Activated T-cell treated with anti-CD3 and anti-CD28 coated beads, Interleukin-2, amount 50 U/mL, for 48 hours (primary cell): ENCODE results near the gene CCL4.
"Not testable (repeated sequence)": the region's sequence is repeated elsewhere in the genome, so short reads cannot be mapped to it uniquely, and the experiment has no call there.

Experiments used
- DNase-seq, 2 experiments: peaks; one replicate each; pipeline ENCODE4 v3.0.0-alpha.2; 2020

CCL4 gene

GRCh38 chr17:36118477-36119353 lies 15.1 kb downstream of the CCL4 start:
- peak in 1 of 2 experiments; percentile 34 for DNase-seq

GRCh38 chr17:36120221-36120620 lies 16.6 kb downstream of the CCL4 start:
- no peak for DNase-seq

DNA sequence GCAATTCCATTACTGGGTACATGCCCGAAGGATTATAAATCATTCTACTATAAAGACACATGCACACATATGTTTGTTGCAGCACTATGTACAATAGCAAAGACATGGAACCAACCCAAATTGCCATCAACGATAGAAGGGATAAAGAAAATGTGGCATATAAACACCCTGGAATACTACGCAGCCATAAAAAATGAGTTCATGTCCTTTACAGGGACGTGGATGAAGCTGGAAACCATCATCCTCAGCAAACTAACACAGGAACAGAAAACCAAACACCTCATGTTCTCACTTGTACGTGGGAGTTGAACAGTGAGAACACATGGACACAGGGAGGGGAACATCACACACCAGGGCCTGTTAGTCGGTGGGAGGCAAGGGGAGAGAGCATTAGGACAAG lies 17.5 kb downstream of the CCL4 start:
- not testable (repeated sequence) for DNase-seq

DNA sequence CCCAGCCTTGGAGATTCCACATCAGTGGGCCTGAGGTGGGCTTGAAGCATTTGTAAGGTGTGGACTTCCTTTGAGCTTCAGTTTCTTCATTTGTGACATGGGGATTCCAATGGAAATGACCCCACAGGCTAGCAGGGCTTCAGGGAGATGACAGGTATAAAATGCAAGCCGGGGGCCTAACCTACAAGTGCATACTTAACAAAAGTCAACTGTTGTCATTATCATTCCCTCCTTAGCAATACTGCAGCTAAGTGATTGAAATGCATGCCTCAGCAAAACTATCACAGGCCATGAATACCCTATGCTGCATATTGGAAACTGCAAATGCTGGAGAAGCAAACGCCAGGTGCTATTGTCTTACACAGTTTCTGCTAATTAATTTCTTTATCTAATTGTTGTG lies 19.8 kb downstream of the CCL4 start:
- no peak for DNase-seq

DNA sequence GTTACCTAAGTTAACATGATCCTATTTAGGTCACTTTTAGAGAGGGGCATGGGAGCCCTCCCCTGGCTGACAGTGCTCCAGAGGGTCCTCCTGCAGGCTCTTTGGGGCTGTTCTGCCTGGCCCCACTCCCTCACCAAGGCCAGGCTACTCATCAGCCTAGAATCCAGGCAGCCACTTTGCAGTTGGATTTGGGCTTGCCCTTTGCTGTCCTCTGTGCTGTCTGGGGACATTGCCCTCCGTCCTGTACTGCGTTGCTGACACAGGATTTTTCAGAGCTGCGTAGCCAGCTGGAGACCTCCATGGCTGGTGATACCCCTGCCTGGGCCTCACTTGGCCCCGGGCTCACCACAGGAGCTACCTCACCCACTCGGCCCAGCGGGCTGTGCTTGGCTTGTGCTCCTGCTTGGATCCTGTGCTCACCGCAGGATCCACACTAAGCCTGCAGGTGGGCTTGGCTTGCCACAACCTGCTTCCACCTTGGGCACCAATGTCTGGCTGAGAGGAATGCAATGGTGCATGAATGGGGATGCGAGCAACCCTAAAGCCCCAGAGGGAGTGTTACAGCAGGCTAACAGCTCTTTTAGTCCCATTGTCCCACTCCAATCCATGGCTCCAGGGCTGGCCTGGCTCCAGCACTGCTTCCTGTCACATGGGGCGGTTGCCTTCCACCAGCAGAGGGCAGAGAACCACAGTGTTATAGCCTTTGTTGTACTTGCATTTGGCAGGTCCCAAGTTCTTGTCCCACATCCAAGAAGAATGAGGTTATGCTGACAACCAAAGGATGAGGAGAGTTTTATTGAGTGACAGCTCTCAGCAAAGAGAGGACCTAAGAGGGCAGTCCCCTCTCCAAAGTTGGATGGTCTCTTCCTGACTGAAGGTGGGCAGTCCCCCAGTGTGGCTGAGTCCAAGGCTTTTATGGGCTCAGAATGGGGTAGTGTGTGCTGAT lies 21.5 kb downstream of the CCL4 start:
- DNase-seq = no peak

DNA sequence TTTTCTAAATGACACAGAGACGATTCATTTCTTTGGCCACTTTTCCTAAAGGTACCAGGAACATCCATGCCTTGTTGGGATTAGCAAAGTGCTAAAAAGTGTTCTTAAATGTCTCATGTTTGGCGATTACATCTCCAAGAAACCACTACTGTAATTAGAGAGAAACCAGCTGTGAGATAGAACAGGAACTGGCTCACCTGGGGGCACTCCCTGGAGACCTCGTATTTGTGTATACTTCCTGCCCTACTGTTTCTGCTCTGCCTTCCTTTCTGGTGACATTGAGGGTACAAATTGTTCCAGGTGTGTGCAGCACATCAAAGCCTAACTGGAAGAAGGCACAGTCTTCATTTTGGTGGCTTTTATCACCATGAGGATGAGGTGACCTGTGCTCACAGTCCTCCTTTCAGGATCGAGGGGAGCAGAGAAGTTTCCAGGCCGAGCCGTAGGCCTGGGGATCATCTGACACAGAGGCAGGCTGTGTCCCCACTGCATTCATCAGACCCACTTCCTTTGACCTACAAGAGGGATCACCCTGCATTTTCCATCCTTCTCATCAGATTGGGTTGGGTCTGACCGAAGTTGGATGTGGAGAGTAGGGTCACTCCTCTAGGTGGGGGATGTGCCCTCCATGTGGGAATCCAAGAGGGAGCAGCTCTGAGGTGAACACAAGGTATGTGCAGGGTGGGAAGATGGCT lies 23.7 kb downstream of the CCL4 start:
- no peak for DNase-seq

GRCh38 chr17:36127911-36128310 lies 24.3 kb downstream of the CCL4 start:
- no peak for DNase-seq

DNA sequence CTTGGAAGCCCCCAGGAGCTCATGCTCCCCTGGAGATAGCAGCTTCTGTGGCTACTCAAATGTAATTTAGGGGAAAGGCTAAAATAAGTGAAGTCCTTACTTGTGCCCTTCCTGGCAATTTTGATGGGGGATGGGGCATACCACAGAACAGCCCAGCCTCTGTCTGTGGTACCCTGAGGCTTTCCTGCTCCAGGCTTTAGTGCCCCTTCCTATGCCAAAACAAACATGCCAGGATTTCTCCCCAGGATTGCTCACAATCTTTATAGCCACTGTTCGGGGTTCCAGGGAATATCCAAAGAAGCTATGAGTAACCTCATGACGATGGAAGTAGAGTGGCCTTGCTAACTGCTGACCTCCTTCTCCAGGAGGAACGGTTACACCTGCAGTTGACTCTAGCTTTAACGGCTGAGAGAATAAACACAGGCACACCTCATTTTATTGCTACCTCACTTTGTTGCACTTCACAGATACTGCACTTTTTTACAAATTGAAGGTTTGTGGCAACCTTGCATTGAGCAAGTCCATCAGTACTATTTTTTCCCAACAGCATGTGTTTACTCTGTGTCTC lies 24.9 kb downstream of the CCL4 start:
- DNase-seq = no peak

DNA sequence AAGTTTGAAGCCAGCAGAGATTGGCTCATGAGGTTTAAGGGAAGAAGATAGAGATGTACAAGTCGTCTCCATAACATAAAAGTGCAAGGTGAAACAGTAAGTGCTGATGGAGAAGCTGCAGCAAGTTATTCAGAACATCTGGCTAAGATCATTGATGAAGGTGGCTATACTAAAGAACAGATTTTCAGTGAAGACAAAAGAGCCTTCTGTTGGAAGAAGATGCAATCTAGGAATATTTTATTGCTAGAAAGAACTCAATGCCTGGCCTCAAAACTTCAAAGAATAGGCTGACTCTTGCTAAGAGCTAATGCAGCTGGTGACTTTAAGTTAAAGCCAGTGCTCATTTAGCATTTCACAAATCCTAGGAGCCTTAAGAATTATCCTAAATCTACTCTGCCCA lies 26.0 kb downstream of the CCL4 start:
- DNase-seq = no peak

- DNase-seq = no peak
These were observed 26.7 kb downstream of the CCL4 start for GRCh38 chr17:36130346-36130745.

- no peak for DNase-seq
These were observed 27.8 kb downstream of the CCL4 start for GRCh38 chr17:36131421-36131820.

DNA sequence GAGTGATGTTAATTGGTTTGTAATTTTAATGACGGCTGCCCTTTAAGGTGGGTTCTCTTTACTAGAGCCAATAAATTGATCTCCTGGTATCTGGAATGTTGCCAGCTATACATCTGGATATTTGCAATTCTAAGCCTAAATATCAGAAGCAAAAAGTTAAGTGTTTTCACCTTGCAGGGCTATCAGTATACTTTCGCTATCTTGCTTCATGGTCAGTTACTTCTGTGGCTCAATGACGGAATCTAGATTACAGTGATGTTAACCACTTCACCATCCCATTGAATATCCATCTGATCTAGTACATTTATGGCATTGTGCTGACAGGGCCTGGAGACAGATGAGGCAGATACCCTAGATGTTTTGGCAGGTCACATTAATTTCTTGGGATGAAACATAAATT lies 28.3 kb downstream of the CCL4 start:
- no peak for DNase-seq

GRCh38 chr17:36132421-36132831 lies 28.8 kb downstream of the CCL4 start:
- no peak for DNase-seq

DNA sequence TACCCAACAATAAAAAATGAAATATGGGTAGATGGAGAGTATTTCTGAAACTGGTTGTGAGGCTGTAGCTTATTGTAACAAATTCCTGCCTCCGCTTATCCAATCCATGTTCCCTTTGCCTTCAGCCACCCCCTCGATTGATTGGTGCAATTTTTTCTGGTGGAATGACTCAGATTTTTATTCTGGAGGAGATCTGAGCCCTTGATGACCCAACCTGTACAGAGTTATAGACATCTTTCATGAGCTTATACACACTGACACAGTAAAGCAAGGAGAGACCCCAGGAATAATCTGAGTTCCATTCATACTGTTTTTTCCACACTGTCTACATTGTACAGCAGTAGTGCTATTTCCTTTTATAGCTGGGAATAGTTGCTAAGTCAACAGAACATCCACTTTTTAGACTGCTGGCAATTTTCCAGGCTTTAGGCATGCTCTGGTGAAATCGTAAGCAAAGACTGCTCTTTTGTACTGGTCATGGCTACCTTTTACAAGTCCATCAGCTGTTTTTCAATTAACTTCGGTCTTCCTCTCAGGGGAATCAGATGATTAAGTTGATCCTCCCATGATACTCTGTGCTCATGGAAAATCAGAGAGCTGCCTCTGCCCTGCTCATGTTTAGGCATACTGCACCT lies 30.1 kb downstream of the CCL4 start:
- DNase-seq = no peak

GRCh38 chr17:36135465-36135864 lies 31.8 kb downstream of the CCL4 start:
- no peak for DNase-seq

DNA sequence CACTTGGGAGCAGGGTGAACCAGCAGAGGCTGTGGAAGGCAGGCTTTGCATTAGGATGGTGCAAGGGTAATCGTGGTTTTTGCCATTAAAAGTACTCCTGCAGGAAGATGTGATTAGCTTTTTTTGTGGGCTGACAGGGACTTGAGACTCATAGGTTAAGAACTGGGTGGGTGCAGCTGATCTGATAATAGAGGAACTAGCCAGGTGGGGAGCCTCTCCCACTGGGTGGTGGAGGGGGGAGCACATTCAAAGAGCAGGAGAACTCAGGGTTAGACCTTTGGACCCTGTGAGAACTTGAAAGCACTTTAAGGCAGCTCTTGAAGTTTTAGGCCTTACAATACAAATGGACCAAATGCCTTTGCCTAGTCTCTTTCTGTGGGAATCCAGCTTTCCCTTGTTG lies 32.4 kb downstream of the CCL4 start:
- DNase-seq = no peak

GRCh38 chr17:36136439-36136838 lies 32.8 kb downstream of the CCL4 start:
- DNase-seq = no peak

DNA sequence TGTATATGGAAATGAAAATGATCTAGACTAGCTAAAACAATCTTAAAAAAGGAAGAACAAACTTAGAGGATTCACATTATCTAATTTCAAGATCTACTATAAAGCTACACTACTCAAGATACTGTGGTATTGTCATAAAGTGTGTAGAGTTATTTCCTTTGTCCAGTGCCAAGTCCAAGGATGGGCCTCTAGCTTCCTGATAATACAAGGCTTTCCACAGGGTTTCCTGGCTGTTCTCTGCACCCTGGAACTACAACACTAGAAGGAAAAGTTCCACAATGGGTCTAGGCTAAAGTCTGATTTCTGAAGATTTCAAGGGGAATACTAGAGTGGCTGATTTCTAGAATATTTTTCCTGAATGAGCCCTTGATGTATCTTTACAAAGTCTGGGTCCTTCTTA lies 38.6 kb downstream of the CCL4 start:
- no peak for DNase-seq

GRCh38 chr17:36142806-36143205 lies 39.2 kb downstream of the CCL4 start:
- no peak for DNase-seq

GRCh38 chr17:36144014-36144413 lies 40.4 kb downstream of the CCL4 start:
- no peak for DNase-seq

- DNase-seq = no peak
These were observed 41.5 kb downstream of the CCL4 start for GRCh38 chr17:36144981-36145729.

DNA sequence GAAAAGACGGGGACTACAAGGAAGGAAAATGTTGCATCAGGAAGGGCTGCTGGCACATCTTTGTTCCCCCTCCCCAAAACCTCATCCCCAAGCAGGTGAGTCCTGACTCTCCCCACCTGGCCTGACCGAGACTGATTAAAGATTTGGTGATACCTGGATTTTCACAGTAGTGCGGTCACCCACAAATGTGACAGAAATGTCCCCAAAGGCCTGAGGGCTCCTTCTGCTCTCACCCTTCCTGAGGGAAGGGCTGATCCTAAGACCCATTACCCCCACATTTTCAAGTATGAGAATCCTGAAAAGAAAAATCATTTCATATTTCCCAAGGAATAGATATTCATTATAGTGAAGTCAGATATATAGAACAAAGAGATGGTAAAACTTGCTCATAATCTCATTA lies 44.0 kb downstream of the CCL4 start:
- no peak for DNase-seq
